Omental fat pad (tissue), 4 donors: ENCODE measurements around the gene PEAK3. TPM values are rescaled to one million over a fixed set of nuclear protein-coding genes. Genes with fewer than 3 reads are reported as not detected.

Experiments
- ATAC-seq: fragments of 150-250 bp; one replicate; pipeline ENCODE4 v1.9.1; 2016; ENCODE audit warnings: mild to moderate bottlenecking, moderate library complexity; ENCODE audit not compliant: low FRiP score
- DNase-seq: peaks from one replicate; pipeline ENCODE4 v3.0.0-alpha.2; 2019; ENCODE audit warnings: low spot score
- CTCF ChIP-seq, 3 donors: fragments of 450-650 bp; IDR thresholded peaks; one replicate each; pipeline ENCODE4 v1.5.1; 2016 to 2017; ENCODE audit warnings: antibody characterized with exemption in 3 of 3, mild to moderate bottlenecking in 3 of 3, moderate library complexity in 2 of 3
- total RNA-seq, 4 donors: library from RNA; depleted of rRNA; stranded (reverse); fragments of >200 nt; gene quantifications; one replicate each; pipeline ENCODE4 v1.1.0, GENCODE V29; 2016

The PEAK3 gene
- total RNA-seq, 4 donors from 2014 or later = 0.09 to 9.1 (median 1.3) TPM

GRCh38 chr19:2296141-2296540, 14.2 kb upstream of the PEAK3 start:
- no peak for DNase-seq

DNA sequence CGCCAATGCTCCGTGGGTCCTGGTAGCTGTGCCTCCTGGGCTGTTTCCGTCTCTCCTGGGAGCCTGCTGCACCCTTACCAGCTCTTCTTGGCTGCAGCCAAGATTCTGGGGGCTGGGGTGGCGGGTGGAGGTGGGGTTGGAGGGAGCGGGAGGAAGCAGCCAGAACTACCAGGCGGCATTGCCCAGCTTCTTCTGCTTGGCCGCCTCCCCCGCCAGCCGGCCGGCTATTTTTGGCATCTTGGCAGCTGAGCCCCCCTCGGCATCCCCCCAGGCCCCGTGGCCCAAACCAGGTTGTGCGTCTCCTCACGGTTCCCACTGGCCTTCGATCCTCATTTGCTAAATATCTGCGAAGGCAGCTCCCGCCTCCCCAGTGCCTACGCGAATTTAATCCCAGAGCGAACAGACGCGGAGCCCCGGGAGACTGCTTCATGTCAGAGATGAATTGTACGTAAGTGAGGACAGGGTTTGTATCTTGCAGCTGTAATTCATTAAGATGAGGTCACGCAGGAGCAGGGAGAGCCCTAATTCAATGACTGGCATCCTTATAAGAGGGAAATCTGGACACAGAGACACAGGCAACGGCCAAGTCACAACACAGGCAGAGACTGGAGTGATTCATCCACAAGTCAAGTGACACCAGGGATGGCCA, 12.8 kb upstream of the PEAK3 start:
- TF ChIP-seq CTCF (IDR thresholded peaks at IDR 0.05) = no peak
- no peak for DNase-seq
- no peak for ATAC-seq

More at GRCh38 chr19:2296141-2296540, 14.2 kb upstream of the PEAK3 start:
- no peak for TF ChIP-seq CTCF (IDR thresholded peaks at IDR 0.05)
- ATAC-seq = no peak

DNA sequence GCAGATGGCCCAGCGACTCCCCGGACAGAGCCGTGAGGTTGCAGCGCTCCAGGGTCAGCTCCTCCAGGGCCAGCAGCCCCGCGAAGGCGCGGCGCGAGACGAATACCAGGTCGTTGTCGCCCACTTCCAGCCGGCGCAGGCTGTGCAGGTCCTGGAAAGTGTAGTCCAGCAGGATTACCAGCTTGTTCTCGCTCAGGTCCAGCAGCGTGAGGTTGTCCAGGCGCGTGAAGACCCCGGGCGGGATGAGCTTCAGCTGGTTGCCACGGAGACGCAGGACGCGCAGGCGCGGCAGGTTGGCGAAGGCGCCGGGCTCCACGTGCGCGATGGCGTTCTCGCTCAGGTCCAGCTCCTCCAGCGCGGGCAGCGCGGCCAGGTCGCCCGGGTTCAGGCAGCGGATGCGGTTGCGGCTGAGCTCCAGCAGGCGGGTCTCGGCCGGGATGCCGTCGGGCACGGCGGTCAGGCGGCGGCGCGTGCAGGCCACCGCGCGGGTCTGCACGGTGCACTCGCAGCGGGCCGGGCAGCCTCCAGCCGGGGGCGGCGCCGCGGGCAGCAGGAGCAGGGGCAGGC, 9.3 kb upstream of the PEAK3 start:
- ATAC-seq = no peak

DNA sequence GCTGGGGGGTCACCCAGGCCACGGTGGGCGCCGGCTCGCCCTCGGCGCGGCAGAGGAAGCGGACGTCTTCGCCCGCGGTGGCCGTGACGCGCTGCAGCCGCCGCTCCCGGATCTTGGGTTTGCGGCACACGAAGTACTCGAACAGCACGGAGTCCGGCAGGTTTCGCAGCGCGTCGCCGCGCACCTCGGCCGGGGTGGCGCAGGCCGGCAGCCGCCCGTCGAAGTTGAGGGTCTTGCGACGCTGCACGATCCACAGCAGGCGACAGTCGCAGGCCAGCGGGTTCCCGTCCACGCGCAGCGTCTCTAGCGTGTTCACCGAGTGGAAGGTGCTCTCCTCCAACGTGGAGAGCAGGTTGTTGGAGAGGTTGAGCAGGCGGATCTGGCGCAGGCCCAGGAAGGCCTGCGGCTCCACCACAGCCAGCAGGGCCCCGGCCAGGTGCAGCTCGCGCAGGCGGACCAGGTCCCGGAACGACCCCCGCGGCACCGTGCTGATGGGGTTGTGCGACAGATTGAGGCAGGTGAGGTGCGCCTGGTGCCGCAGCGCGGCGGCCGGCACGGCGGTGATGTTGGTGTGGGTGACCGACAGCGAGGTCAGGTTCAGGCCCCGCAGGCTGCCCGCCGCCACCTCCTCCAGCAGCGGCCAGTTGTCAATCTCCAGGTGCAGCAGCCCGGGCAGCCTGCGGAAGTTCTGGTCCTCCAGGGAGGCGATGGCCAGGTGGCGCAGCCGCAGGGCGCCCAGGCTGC, 8.6 kb upstream of the PEAK3 start:
- DNase-seq = no peak
- TF ChIP-seq CTCF (IDR thresholded peaks at IDR 0.05) = no peak
- ATAC-seq = no peak

More for the DNA sequence above, 9.3 kb upstream of the PEAK3 start:
- DNase-seq = no peak
- no peak for TF ChIP-seq CTCF (IDR thresholded peaks at IDR 0.05)

GRCh38 chr19:2289714-2290435, 7.9 kb upstream of the PEAK3 start:
- DNase-seq (no peak), ATAC-seq (no peak)

More at GRCh38 chr19:2289714-2290435, 7.9 kb upstream of the PEAK3 start:
- no peak for TF ChIP-seq CTCF (IDR thresholded peaks at IDR 0.05)
